HG03457 (cell line): ENCODE measurements around the gene TMEM250.
"Not testable (repeated sequence)": the region's sequence is repeated elsewhere in the genome, so short reads cannot be mapped to it uniquely, and the experiment has no call there.

ENCODE experiments used
- ATAC-seq: cut with Tn5 transposase; IDR thresholded peaks from one replicate; pipeline ENCODE4 v1.9.1; 2021; ENCODE audit warnings: moderate number of reproducible peaks; ENCODE audit not compliant: unreplicated experiment

TMEM250 gene, protein sequence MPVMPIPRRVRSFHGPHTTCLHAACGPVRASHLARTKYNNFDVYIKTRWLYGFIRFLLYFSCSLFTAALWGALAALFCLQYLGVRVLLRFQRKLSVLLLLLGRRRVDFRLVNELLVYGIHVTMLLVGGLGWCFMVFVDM

GRCh38 chr9:136118320-136119060 lies at the start of gene TMEM250:
TMEM250 (minus strand) TSS chr9:136118875; CDS start chr9:136116900, 1,975 bp downstream.
- ATAC-seq, result peak; percentile 74

GRCh38 chr9:136163248-136163850 lies 44.7 kb upstream of the TMEM250 start:
- ATAC-seq, result no peak

- ATAC-seq, result no peak
Observed at GRCh38 chr9:136160995-136161610, 42.4 kb upstream of the TMEM250 start.

GRCh38 chr9:136160381-136160841 lies 41.7 kb upstream of the TMEM250 start:
- ATAC-seq, result no peak

DNA sequence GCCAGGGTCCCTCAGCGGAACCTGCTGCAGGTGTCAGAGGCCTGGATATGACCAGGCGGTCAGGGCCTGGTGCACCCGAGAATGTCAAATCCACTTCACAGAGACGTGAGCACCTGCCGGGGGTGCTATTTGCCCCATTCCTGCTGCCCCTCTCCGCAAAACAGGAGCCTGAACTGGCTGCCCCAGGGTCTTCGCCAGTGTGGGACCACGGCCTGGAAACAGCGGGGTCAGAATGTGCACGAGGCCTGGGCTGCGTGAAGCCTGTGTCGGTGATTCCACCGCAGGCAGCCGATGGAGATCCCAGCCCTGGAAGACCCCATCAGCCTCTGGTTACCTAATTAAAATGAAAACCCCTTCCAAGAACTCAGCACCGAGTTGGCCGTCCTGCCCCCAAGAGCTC lies 41.2 kb upstream of the TMEM250 start:
- no peak for ATAC-seq

- no peak for ATAC-seq
Observed at GRCh38 chr9:136157477-136158265, 39.0 kb upstream of the TMEM250 start.

DNA sequence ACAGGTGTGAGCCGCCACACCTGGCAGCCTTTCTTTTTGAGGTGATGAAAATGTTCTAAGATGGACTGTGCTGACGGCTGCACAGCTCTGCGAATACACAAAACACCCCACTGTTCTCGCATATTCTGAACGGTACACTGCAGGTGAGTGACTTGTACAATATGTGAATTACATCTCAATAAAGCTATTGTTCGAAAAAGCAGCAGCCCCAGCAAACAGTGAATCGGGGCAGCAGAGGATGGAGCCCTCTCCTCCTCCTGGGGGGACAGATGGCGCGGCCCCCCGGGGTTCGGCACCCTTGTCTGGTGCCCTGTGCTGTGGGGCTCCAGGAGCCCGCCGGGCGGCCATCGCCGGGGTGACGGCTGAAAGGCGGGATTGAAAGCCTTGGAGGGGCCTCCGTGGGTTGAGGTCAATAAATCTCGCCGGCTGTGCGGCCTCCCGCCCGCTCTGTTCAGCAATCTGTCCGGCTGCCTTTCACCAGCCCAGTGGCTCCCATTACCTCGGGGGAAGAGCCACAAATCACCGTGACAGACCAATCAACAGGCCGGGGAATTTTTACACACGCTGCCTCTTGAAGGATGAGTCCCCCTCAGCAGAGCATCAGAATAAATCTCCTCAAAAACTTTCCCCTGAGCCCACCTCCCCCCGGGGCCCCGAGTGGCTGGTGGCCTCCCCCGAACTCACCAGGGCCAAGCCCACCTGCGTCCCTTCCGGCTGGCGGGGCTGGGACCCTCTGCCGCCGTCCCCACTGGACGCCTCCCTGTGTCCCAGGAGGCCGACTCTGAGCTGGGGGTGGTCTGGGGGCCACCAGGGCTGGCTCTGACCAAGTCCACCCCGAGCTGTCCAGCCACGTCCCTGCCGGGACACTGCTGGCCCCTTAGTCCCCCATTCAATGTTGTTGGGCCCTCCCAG lies 37.8 kb upstream of the TMEM250 start:
- ATAC-seq, result no peak

GRCh38 chr9:136155576-136155975 lies 36.9 kb upstream of the TMEM250 start:
- no peak for ATAC-seq

DNA sequence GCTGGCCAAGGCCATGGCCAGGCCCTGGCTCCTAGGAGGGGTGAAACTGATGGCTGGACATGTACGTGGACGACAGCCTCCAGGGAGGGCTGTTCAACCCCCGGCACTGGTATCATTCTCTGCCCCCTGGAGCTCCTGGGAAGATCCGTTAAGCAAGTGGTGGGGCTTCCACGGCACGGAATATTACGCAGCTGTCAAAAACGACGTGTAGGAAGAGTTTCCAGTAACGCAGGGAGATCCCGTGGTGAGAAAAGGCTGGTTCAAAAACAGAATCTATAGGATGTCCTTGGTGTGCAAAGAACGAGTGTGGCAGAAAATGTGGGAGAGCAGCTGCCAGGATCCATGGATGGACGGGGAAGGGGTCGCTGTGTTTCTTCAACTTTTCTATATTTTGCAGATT lies 36.3 kb upstream of the TMEM250 start:
- no peak for ATAC-seq

DNA sequence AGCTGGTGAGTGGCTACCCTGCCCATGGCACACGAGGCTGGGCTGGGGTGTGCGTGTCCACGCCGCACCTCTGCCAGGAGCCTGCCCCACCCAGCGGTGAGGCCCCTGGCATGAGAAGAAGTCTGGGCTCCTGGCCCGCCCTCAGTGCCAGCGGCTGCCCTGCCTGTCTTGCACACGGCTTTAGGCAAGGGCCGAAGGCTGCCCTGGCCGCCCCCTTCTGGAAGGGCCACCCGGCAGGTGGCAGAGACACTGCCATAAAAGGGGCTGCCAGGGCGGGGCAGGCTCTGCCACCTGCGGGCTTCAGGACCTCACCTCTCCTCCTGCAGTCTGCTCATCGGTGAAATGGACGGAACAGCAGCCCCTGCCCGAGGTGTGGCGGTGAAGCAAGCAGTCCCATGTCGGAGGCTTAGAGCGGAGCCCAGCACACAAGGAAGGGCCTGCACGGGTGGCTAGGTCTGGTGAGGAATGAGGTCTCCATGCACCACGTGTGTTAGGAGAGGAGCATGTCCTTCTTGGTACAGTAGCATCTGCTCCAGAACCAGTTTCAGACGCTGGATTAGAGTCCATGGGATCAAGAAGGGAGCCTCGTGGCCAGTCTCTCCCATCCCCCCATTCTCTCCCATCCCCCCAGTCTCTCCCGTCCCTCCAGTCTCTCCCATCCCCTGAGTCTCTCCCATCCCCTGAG lies 34.8 kb upstream of the TMEM250 start:
- ATAC-seq, result no peak

- ATAC-seq, result no peak
Observed at GRCh38 chr9:136152931-136153330, 34.3 kb upstream of the TMEM250 start.

DNA sequence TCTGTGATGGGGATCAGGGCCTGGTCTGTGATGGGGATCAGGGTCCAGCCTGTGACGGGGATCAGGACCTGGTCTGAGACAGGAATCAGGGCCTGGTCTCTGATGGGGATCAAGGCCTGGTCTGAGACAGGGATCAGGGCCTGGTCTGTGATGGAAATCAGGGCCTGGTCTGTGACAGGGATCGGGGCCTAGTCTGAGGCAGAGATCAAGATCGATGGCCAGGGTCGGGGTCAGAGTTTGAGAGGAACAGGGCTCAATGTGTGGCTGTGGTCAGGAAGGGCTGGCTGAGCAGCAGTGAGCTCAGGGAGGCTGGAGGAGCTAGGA lies 33.8 kb upstream of the TMEM250 start:
- no peak for ATAC-seq

GRCh38 chr9:136151848-136152542 lies 33.3 kb upstream of the TMEM250 start:
- no peak for ATAC-seq

- no peak for ATAC-seq
Observed at GRCh38 chr9:136151214-136151804, 32.6 kb upstream of the TMEM250 start.

DNA sequence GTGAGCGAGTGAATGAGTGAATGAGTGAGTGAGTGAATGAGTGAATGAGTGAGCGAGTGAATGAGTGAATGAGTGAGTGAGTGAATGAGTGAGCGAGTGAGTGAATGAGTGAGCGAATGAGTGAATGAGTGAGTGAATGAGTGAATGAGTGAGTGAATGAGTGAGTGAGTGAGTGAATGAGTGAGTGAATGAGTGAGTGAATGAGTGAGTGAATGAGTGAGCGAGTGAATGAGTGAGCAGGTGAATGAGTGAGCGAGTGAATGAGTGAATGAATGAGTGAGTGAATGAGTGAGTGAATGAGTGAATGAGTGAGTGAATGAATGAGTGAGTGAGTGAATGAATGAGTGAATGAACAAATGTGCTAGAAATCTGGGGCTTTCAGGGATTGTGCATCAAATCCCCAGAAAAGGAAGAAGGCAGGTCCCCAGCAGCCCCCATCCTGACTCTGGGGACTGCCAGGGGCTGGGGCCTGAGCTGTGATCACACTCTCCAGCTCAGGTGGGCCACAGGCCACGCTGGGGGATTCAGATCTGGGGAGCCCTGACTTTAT lies 32.1 kb upstream of the TMEM250 start:
- not testable (repeated sequence) for ATAC-seq

DNA sequence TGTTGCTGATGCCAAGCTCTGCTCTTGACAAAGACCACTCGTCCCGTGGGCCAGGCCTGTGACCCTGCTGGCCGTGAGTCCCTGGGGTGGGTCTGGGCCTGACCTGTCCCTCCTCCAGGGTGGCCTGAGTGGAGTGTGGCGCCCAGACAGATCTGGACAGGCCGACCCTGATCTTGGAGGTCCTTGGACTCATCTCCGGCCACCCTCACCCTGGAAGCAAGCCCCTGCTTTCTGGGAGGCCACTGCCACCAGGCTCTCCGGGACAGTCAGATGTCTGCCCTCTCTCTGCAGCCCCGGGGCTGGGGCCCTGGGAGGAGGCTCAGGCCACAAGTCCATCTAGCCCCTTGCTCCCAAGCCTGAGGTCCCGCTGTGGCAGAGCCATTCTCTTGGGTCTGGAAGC lies 31.2 kb upstream of the TMEM250 start:
- ATAC-seq, result no peak

DNA sequence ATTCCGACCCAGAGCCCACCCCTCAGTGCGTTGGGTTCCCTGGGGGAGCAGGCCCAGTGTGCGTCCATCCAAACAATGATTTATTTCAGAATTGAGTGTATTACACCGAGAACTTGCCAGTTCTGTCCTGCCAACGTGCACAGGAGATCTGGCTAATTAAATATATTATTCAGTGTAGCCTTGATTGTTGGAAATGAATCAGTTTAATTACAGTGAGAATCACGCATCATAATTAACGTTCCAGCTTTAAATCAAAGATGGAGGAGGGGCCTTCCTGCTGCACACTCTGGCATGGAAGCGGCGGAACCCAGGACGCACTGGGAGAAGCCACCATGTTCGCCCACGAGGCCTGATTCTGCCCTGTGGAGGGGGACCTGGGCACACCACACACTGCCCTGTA lies 30.7 kb upstream of the TMEM250 start:
- ATAC-seq, result no peak

DNA sequence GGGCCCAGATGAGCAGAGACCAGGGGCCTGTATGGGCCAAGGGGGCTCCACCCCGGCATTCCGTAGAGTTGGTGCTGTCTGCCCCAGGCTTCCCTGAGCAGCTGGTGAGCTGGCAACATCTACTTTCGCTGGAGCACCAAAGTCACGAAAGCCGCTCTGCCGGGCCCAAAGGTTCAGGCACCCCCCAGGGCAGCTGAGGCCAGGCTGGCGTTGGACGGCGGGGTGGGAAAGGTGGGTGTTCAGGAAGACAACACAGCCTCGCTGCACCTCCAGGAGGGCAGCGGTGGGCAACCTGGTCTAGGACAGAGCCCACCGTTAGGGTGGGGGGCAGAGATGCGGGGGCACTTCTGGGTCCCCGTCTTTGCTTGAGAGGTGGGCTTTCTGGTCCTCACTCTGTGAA lies 30.1 kb upstream of the TMEM250 start:
- ATAC-seq, result no peak
